ENCODE measurements around the gene B4GALT5. TPM values are rescaled to one million over a fixed set of nuclear protein-coding genes. Genes with fewer than 3 reads are reported as not detected.

Gene B4GALT5
- total and polyA plus RNA-seq, 10 donors, result 3.9 to 79.0 (median 52.3) TPM

DNA sequence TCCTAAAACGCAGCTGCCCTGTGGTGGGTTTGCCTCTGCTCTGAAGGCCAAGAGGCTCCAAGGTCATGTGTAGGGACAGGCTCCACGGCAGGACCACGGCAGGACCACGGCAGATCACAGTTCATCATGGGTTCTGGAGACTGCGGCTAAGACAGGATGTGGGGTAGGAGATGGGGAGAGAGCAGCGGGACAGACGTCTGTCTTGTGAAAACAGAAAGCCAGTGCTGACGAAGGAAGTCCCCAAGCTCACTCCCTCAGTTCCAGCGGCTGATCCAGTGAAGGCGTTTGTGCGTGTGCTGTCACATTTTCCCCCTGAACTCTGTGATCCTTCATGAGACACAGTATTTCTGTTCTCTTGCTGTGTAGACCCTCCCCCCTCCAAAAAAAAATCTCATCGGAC, 77.8 kb downstream of the B4GALT5 start:
- no peak overlapping the region for H3K4me3 ChIP-seq
- H3K27ac ChIP-seq, result peak overlapping the region in 7 of 8 donors; percentile 20 to 63 (median 57)
- no peaks in the 10 kb centered on the region for H3K9me3 ChIP-seq
- TF ChIP-seq, protein P1, sequence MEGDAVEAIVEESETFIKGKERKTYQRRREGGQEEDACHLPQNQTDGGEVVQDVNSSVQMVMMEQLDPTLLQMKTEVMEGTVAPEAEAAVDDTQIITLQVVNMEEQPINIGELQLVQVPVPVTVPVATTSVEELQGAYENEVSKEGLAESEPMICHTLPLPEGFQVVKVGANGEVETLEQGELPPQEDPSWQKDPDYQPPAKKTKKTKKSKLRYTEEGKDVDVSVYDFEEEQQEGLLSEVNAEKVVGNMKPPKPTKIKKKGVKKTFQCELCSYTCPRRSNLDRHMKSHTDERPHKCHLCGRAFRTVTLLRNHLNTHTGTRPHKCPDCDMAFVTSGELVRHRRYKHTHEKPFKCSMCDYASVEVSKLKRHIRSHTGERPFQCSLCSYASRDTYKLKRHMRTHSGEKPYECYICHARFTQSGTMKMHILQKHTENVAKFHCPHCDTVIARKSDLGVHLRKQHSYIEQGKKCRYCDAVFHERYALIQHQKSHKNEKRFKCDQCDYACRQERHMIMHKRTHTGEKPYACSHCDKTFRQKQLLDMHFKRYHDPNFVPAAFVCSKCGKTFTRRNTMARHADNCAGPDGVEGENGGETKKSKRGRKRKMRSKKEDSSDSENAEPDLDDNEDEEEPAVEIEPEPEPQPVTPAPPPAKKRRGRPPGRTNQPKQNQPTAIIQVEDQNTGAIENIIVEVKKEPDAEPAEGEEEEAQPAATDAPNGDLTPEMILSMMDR (IDR thresholded peaks at IDR 0.05 in 8 of 11, conservative IDR thresholded peaks at IDR 0.05 in 3 of 11), result no peak
- TF ChIP-seq POLR2A (IDR thresholded peaks at IDR 0.05) (no peak), POLR2AphosphoS5 (IDR thresholded peaks at IDR 0.05) (peak in 1 of 3 donors; percentile 37)
- no peak for DNase-seq
- WGBS, 5 donors, result 48 to 76% (median 56%) methylated on average over 12 of the region's 12 CpGs
- peaks cover 8 to 62% (median 37%) of the 10 kb centered on the region in 6 donors for H3K4me1 ChIP-seq
- intact Hi-C loops (cut with DNase I; ENCODE audit: low total_unique reads), result no loop called here
- H3K27me3 ChIP-seq (replicated peaks in 1 of 7), result no peaks in the 10 kb centered on the region
- H3K36me3 ChIP-seq, result peaks cover 0 to 88% (median 49%) of the 10 kb centered on the region in 6 donors

DNA sequence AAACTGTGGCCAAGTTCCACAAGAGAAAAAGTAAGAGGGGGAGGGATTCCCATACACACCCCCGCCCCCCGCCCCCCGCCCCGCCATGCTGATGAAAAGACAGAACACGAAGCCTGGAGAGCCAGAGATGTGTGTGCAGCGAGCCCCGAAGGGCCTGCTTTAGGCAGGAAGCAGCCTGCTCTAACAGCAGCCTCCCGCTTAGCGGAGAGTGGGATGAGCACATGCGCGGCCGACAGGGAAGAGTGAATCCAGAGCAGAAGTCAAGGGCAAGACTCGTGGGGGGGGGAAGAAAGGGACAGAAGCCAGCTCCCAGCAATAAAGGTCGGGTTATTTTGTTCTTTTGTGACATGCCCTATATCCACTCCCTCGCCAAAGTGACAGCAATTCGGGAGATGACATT, 78.5 kb downstream of the B4GALT5 start:
- Histone ChIP-seq H3K36me3 (peaks cover 0 to 81% (median 42%) of the 10 kb centered on the region in 6 donors), H3K4me3 (no peak overlapping the region), H3K9me3 (no peaks in the 10 kb centered on the region), H3K27me3 (replicated peaks in 1 of 7) (no peaks in the 10 kb centered on the region), H3K4me1 (peaks cover 11 to 69% (median 41%) of the 10 kb centered on the region in 6 donors), H3K27ac (peak overlapping the region in 7 of 8 donors; percentile 33 to 63 (median 57))
- intact Hi-C loops (cut with DNase I; ENCODE audit: low total_unique reads), result no loop called here
- TF ChIP-seq POLR2A (IDR thresholded peaks at IDR 0.05) (no peak), POLR2AphosphoS5 (IDR thresholded peaks at IDR 0.05) (peak; percentile 23 to 56 (median 55))
- TF ChIP-seq, protein P1 (IDR thresholded peaks at IDR 0.05 in 8 of 11, conservative IDR thresholded peaks at IDR 0.05 in 3 of 11), result no peak
- 74 to 80% (median 75%) methylated on average over 16 of the region's 16 CpGs for WGBS, 5 donors
- no peak for DNase-seq

DNA sequence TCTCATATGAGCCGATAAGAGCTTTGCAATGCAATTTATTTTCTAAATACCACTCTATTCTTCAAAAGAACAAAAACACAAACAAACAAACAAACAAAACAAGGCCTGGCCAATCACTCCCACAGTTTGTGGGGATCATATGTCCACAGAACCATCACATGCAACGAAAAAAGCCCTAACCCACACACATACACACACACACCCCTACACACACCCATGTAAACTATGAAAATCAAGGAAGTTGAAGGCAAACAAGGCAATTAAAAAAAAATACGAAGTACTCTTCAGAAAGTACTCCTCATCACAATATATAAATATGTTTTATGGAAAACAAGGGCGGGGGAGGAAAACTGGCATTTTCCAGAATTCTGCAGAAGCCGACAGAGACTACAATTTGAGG, 79.6 kb downstream of the B4GALT5 start:
- peaks cover 11 to 70% (median 41%) of the 10 kb centered on the region in 6 donors for H3K4me1 ChIP-seq
- peaks cover 0 to 70% (median 32%) of the 10 kb centered on the region in 6 donors for H3K36me3 ChIP-seq
- DNase-seq, result no peak
- WGBS, 5 donors, result 82 to 91% (median 86%) methylated on average over 5 of the region's 5 CpGs
- no peak overlapping the region for H3K4me3 ChIP-seq
- intact Hi-C loops (cut with DNase I; ENCODE audit: low total_unique reads), result no loop called here
- H3K27ac ChIP-seq, result peak overlapping the region in 2 of 8 donors; percentile 55 to 63
- TF ChIP-seq, protein P1 (IDR thresholded peaks at IDR 0.05 in 8 of 11, conservative IDR thresholded peaks at IDR 0.05 in 3 of 11), result no peak
- TF ChIP-seq POLR2A (IDR thresholded peaks at IDR 0.05), result no peak
- TF ChIP-seq POLR2AphosphoS5 (IDR thresholded peaks at IDR 0.05), result no peak
- H3K9me3 ChIP-seq, result no peaks in the 10 kb centered on the region
- no peaks in the 10 kb centered on the region for H3K27me3 ChIP-seq (replicated peaks in 1 of 7)

DNA sequence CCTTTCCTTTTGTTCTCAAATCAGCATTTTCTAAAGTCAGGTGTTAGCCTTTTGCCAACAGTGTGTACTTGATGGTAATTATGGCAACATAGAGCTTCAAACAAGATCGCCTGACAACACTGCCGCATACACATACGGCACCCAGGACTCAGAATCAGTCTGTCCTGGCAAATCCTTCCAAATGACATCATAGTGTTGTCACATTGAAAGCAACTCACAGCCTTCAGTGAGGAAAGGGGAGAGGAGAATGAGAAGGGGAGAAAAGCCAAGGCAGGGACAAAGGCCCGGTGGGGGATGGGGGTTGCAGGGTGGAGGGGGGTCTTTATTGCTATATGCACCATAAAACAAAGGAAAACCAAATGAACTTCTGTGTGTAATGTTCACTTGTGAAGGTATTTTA, 80.0 kb downstream of the B4GALT5 start:
- H3K27ac ChIP-seq, result peak overlapping the region in 2 of 8 donors; percentile 19 to 63
- no peak for TF ChIP-seq POLR2AphosphoS5 (IDR thresholded peaks at IDR 0.05)
- no peak for TF ChIP-seq POLR2A (IDR thresholded peaks at IDR 0.05)
- TF ChIP-seq, protein P1 (IDR thresholded peaks at IDR 0.05 in 8 of 11, conservative IDR thresholded peaks at IDR 0.05 in 3 of 11), result no peak
- intact Hi-C loops (cut with DNase I; ENCODE audit: low total_unique reads), result no loop called here

More for the DNA sequence above, 80.0 kb downstream of the B4GALT5 start:
- no peak for DNase-seq
- peaks cover 0 to 66% (median 30%) of the 10 kb centered on the region in 6 donors for H3K36me3 ChIP-seq
- WGBS, 5 donors, result 78 to 94% (median 86%) methylated on average over 4 of the region's 4 CpGs
- no peaks in the 10 kb centered on the region for H3K27me3 ChIP-seq (replicated peaks in 1 of 7)
- H3K4me3 ChIP-seq, result no peak overlapping the region
- peaks cover 0 to 5% (median 1%) of the 10 kb centered on the region in 8 donors for H3K9me3 ChIP-seq
- H3K4me1 ChIP-seq, result peaks cover 11 to 70% (median 41%) of the 10 kb centered on the region in 6 donors

All from spleen (tissue), 11 donors.